ENCODE measurements around the gene ANXA2. TPM values are rescaled to one million over a fixed set of nuclear protein-coding genes. Genes with fewer than 3 reads are reported as not detected.
"Not testable (repeated sequence)": the region's sequence is repeated elsewhere in the genome, so short reads cannot be mapped to it uniquely, and the experiment has no call there.

ANXA2 gene
- polyA plus RNA-seq, 1 donor = 650 TPM

- not testable (repeated sequence) for H3K4me3 ChIP-seq (ENCODE audit: low read length); H3K36me3 ChIP-seq (ENCODE audit: control insufficient read depth, insufficient read depth, low read length); DNase-seq; H3K27me3 ChIP-seq (ENCODE audit: control insufficient read depth, insufficient read depth, low read length); H3K27ac ChIP-seq (ENCODE audit: low read length); H3K4me1 ChIP-seq (ENCODE audit: control insufficient read depth, insufficient read depth, low read length); H3K9me3 ChIP-seq (ENCODE audit: control insufficient read depth, low read depth, low read length)
- no CpG with 5 or more reads among the region's 4 CpGs for WGBS (ENCODE audit: insufficient coverage, low lambda C conversion rate)
These were observed 62.5 kb downstream of the ANXA2 start for GRCh38 chr15:60335296-60335695.

GRCh38 chr15:60328852-60329443, 68.8 kb downstream of the ANXA2 start:
- H3K4me1 ChIP-seq (ENCODE audit: control insufficient read depth, insufficient read depth, low read length) = no peaks in the 10 kb centered on the region

GRCh38 chr15:60326824-60327654, 70.7 kb downstream of the ANXA2 start:
- WGBS (ENCODE audit: insufficient coverage, low lambda C conversion rate) = no CpG with 5 or more reads among the region's 5 CpGs
- Histone ChIP-seq H3K27me3 (ENCODE audit: control insufficient read depth, insufficient read depth, low read length) (peaks cover 39% of the 10 kb centered on the region), H3K4me3 (ENCODE audit: low read length) (no peak overlapping the region), H3K36me3 (ENCODE audit: control insufficient read depth, insufficient read depth, low read length) (no peaks in the 10 kb centered on the region), H3K27ac (ENCODE audit: low read length) (no peak overlapping the region), H3K9me3 (ENCODE audit: control insufficient read depth, low read depth, low read length) (no peaks in the 10 kb centered on the region), H3K4me1 (ENCODE audit: control insufficient read depth, insufficient read depth, low read length) (no peaks in the 10 kb centered on the region)
- peak; percentile 32 to 37 for DNase-seq

More at GRCh38 chr15:60328852-60329443, 68.8 kb downstream of the ANXA2 start:
- no peaks in the 10 kb centered on the region for H3K36me3 ChIP-seq (ENCODE audit: control insufficient read depth, insufficient read depth, low read length)
- H3K9me3 ChIP-seq (ENCODE audit: control insufficient read depth, low read depth, low read length) = no peaks in the 10 kb centered on the region
- peaks cover 24% of the 10 kb centered on the region for H3K27me3 ChIP-seq (ENCODE audit: control insufficient read depth, insufficient read depth, low read length)
- WGBS (ENCODE audit: insufficient coverage, low lambda C conversion rate) = no CpG with 5 or more reads among the region's 7 CpGs
- DNase-seq = no peak
- no peak overlapping the region for H3K27ac ChIP-seq (ENCODE audit: low read length)
- H3K4me3 ChIP-seq (ENCODE audit: low read length) = no peak overlapping the region

- peaks cover 41% of the 10 kb centered on the region for H3K27me3 ChIP-seq (ENCODE audit: control insufficient read depth, insufficient read depth, low read length)
These were observed 71.4 kb downstream of the ANXA2 start for GRCh38 chr15:60326343-60326742.

GRCh38 chr15:60325905-60326304, 71.9 kb downstream of the ANXA2 start:
- no peak for DNase-seq
- H3K27ac ChIP-seq (ENCODE audit: low read length) = no peak overlapping the region
- no peaks in the 10 kb centered on the region for H3K4me1 ChIP-seq (ENCODE audit: control insufficient read depth, insufficient read depth, low read length)
- H3K36me3 ChIP-seq (ENCODE audit: control insufficient read depth, insufficient read depth, low read length) = no peaks in the 10 kb centered on the region
- no peaks in the 10 kb centered on the region for H3K9me3 ChIP-seq (ENCODE audit: control insufficient read depth, low read depth, low read length)
- peaks cover 41% of the 10 kb centered on the region for H3K27me3 ChIP-seq (ENCODE audit: control insufficient read depth, insufficient read depth, low read length)
- no peak overlapping the region for H3K4me3 ChIP-seq (ENCODE audit: low read length)
- 33% methylated on average over 1 of the region's 6 CpGs for WGBS (ENCODE audit: insufficient coverage, low lambda C conversion rate)

More at GRCh38 chr15:60326343-60326742, 71.4 kb downstream of the ANXA2 start:
- Histone ChIP-seq H3K4me3 (ENCODE audit: low read length) (no peak overlapping the region), H3K27ac (ENCODE audit: low read length) (no peak overlapping the region), H3K36me3 (ENCODE audit: control insufficient read depth, insufficient read depth, low read length) (no peaks in the 10 kb centered on the region), H3K4me1 (ENCODE audit: control insufficient read depth, insufficient read depth, low read length) (no peaks in the 10 kb centered on the region), H3K9me3 (ENCODE audit: control insufficient read depth, low read depth, low read length) (no peaks in the 10 kb centered on the region)
- DNase-seq = no peak
- 20% methylated on average over 1 of the region's 6 CpGs for WGBS (ENCODE audit: insufficient coverage, low lambda C conversion rate)

GRCh38 chr15:60324706-60325438, 72.9 kb downstream of the ANXA2 start:
- WGBS (ENCODE audit: insufficient coverage, low lambda C conversion rate) = 66% methylated on average over 7 of the region's 10 CpGs
- no peak for DNase-seq
- H3K27ac ChIP-seq (ENCODE audit: low read length) = no peak overlapping the region
- H3K27me3 ChIP-seq (ENCODE audit: control insufficient read depth, insufficient read depth, low read length) = peaks cover 41% of the 10 kb centered on the region
- H3K9me3 ChIP-seq (ENCODE audit: control insufficient read depth, low read depth, low read length) = no peaks in the 10 kb centered on the region
- H3K36me3 ChIP-seq (ENCODE audit: control insufficient read depth, insufficient read depth, low read length) = no peaks in the 10 kb centered on the region
- no peak overlapping the region for H3K4me3 ChIP-seq (ENCODE audit: low read length)
- no peaks in the 10 kb centered on the region for H3K4me1 ChIP-seq (ENCODE audit: control insufficient read depth, insufficient read depth, low read length)

- WGBS (ENCODE audit: insufficient coverage, low lambda C conversion rate) = no CpG with 5 or more reads among the region's 5 CpGs
- DNase-seq = no peak
- no peaks in the 10 kb centered on the region for H3K36me3 ChIP-seq (ENCODE audit: control insufficient read depth, insufficient read depth, low read length)
- H3K4me1 ChIP-seq (ENCODE audit: control insufficient read depth, insufficient read depth, low read length) = no peaks in the 10 kb centered on the region
- H3K9me3 ChIP-seq (ENCODE audit: control insufficient read depth, low read depth, low read length) = no peaks in the 10 kb centered on the region
- H3K4me3 ChIP-seq (ENCODE audit: low read length) = no peak overlapping the region
- H3K27me3 ChIP-seq (ENCODE audit: control insufficient read depth, insufficient read depth, low read length) = peaks cover 41% of the 10 kb centered on the region
- H3K27ac ChIP-seq (ENCODE audit: low read length) = no peak overlapping the region
These were observed 74.5 kb downstream of the ANXA2 start for GRCh38 chr15:60323322-60323721.

GRCh38 chr15:60320365-60320764, 77.4 kb downstream of the ANXA2 start:
- H3K27ac ChIP-seq (ENCODE audit: low read length) = no peak overlapping the region
- H3K27me3 ChIP-seq (ENCODE audit: control insufficient read depth, insufficient read depth, low read length) = peaks cover 28% of the 10 kb centered on the region
- H3K9me3 ChIP-seq (ENCODE audit: control insufficient read depth, low read depth, low read length) = no peaks in the 10 kb centered on the region
- no CpG with 5 or more reads among the region's 4 CpGs for WGBS (ENCODE audit: insufficient coverage, low lambda C conversion rate)
- no peak overlapping the region for H3K4me3 ChIP-seq (ENCODE audit: low read length)
- H3K4me1 ChIP-seq (ENCODE audit: control insufficient read depth, insufficient read depth, low read length) = no peaks in the 10 kb centered on the region
- DNase-seq = no peak
- H3K36me3 ChIP-seq (ENCODE audit: control insufficient read depth, insufficient read depth, low read length) = no peaks in the 10 kb centered on the region

GRCh38 chr15:60318216-60318867, 79.4 kb downstream of the ANXA2 start:
- Histone ChIP-seq H3K4me3 (ENCODE audit: low read length) (no peak overlapping the region), H3K27me3 (ENCODE audit: control insufficient read depth, insufficient read depth, low read length) (peaks cover 11% of the 10 kb centered on the region), H3K27ac (ENCODE audit: low read length) (no peak overlapping the region), H3K4me1 (ENCODE audit: control insufficient read depth, insufficient read depth, low read length) (no peaks in the 10 kb centered on the region), H3K9me3 (ENCODE audit: control insufficient read depth, low read depth, low read length) (no peaks in the 10 kb centered on the region), H3K36me3 (ENCODE audit: control insufficient read depth, insufficient read depth, low read length) (no peaks in the 10 kb centered on the region)
- WGBS (ENCODE audit: insufficient coverage, low lambda C conversion rate) = no CpG with 5 or more reads among the region's 4 CpGs
- no peak for DNase-seq

- no peak for DNase-seq
- H3K4me1 ChIP-seq (ENCODE audit: control insufficient read depth, insufficient read depth, low read length) = no peaks in the 10 kb centered on the region
- H3K27me3 ChIP-seq (ENCODE audit: control insufficient read depth, insufficient read depth, low read length) = peaks cover 2% of the 10 kb centered on the region
- H3K4me3 ChIP-seq (ENCODE audit: low read length) = no peak overlapping the region
- H3K27ac ChIP-seq (ENCODE audit: low read length) = no peak overlapping the region
- no peaks in the 10 kb centered on the region for H3K36me3 ChIP-seq (ENCODE audit: control insufficient read depth, insufficient read depth, low read length)
- H3K9me3 ChIP-seq (ENCODE audit: control insufficient read depth, low read depth, low read length) = no peaks in the 10 kb centered on the region
- 50% methylated on average over 2 of the region's 4 CpGs for WGBS (ENCODE audit: insufficient coverage, low lambda C conversion rate)
These were observed 80.8 kb downstream of the ANXA2 start for GRCh38 chr15:60316961-60317360.

All from large intestine (tissue), 3 donors.